GM12874 (cell line): ENCODE results near the gene RASGRP1.

ENCODE experiments used
- CTCF ChIP-seq: IDR thresholded peaks from 2 replicates; pipeline ENCODE4 v1.5.1; 2011; ENCODE audit warnings: low read depth, mild to moderate bottlenecking, control low read depth, low read length, moderate library complexity; ENCODE audit not compliant: insufficient read depth

Gene RASGRP1

GRCh38 chr15:38504680-38505467 is 59.7 kb downstream of the RASGRP1 start:
- no peak for TF ChIP-seq CTCF

- TF ChIP-seq CTCF, result no peak
Measured at GRCh38 chr15:38503496-38503895, 61.1 kb downstream of the RASGRP1 start.

- TF ChIP-seq CTCF, result no peak
Measured at GRCh38 chr15:38499651-38500050, 65.0 kb downstream of the RASGRP1 start.

GRCh38 chr15:38496151-38496550 is 68.5 kb downstream of the RASGRP1 start:
- no peak for TF ChIP-seq CTCF

- TF ChIP-seq CTCF, result no peak
Measured at GRCh38 chr15:38490242-38490922, 74.2 kb downstream of the RASGRP1 start.

GRCh38 chr15:38487378-38487777 is 77.2 kb downstream of the RASGRP1 start:
- TF ChIP-seq CTCF, result no peak

- no peak for TF ChIP-seq CTCF
Measured at GRCh38 chr15:38486936-38487335, 77.7 kb downstream of the RASGRP1 start.
